Fibroblast of pulmonary artery (primary cell): ENCODE results near the gene NEUROD4.

Experiments used
- DNase-seq: peaks from one replicate; pipeline ENCODE4 v3.0.0-alpha.2; 2010; ENCODE audit warnings: low read depth
- H3K4me3 ChIP-seq: replicated peaks from 2 replicates; pipeline ENCODE4 v1.5.1; 2011; ENCODE audit warnings: low read depth, mild to moderate bottlenecking, control low read depth, low read length, moderate library complexity
- CTCF ChIP-seq: IDR thresholded peaks from 2 replicates; pipeline ENCODE4 v1.5.1; 2011; ENCODE audit warnings: mild to moderate bottlenecking, control low read depth, low read length, inconsistent platforms; ENCODE audit errors: missing control alignments

NEUROD4 gene

GRCh38 chr12:55068416-55069010, 48.7 kb downstream of the NEUROD4 start:
- TF ChIP-seq CTCF: peak; percentile 90
- no peak overlapping the region for H3K4me3 ChIP-seq
- peak; percentile 71 for DNase-seq

DNA sequence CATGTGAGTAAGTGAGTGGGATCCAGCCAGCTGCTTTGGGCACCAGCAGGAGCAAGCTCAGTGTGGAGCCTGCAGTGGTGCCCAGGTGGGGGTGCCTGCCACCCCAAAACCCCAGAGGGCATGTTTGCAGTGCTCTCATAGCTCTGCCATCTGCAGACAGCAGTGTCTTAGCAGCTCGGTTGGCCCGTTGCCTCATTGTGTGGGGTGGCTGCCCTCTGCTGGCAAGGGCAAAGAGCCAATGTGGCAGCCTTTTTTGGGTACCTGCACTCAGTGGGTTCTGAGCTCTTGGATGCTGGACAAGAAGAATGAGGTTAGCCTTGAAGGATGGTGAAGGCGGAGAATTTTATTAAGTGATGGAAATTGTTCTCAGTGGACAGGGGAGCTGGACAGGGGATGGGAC, 52.3 kb downstream of the NEUROD4 start:
- DNase-seq: peak; percentile 17
- no peak overlapping the region for H3K4me3 ChIP-seq
- peak; percentile 35 for TF ChIP-seq CTCF

DNA sequence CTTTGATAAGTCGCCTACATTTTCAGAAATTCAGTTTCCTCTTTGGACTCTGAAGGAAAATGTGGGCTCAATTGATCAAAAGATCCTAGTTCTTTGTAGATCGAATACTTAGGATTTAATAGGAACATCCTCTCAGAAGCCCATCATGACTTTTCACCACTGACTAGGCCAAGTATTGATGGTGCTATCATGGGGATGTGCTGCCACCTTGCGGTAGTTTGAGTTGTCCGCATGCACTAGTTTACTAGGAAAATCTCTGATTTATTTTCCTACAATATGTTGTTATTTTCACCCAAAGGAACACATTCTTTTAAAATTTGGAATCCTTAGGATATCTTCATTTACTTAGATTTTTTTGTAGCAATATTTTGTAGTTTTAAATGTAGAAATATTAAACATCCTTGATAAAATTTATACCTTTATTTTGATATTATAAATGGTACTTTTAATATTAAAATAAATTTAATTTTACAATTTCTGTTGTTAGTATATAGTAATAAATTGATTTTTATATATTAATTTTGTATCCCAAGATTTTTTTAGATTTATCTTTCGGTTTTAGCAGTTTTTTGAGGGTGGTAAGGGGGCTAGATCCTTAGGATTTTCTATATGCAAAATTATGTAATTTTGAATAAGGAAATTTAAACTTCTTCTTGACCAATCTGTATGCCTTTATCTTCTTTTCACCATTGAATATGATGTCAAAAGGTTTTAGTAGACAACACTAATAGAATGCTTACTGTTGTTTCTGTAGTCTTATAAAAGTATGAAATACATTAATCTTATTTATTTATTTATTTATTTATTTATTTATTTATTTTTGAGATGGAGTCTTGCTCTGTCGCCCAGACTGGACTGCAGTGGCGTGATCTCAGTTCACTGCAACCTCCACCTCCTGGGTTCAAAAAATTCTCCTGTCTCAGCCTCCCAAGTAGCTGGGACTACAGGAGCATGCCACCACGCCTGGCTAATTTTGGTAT, 53.6 kb downstream of the NEUROD4 start:
- TF ChIP-seq CTCF: peak; percentile 89
- H3K4me3 ChIP-seq: no peak overlapping the region
- DNase-seq: peak; percentile 84

DNA sequence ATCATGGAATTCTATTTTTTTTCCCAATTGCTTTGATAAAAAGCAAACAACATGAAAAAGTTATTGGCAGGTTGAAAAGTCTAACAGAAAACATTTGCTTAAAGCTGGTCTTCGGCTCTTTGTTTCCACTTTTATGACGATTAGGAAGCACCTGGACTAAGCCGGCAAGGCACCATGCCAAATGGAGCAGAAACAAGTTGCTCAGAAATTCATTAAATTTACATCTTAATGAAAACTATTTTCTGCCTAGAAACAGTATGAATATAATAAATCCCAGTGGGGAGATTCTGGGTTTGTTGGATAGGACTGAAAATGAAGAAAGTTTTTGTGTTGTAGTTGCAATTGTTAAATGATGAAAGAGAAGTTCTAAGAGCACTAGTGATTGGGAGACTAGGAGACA, 55.0 kb downstream of the NEUROD4 start:
- no peak for DNase-seq
- no peak for TF ChIP-seq CTCF
- H3K4me3 ChIP-seq: no peak overlapping the region
